GM19035 (cell line): ENCODE results near the gene RFC2.
"Not testable (repeated sequence)": the region's sequence is repeated elsewhere in the genome, so short reads cannot be mapped to it uniquely, and the experiment has no call there.

ENCODE experiments used
- ATAC-seq: cut with Tn5 transposase; IDR thresholded peaks from one replicate; pipeline ENCODE4 v1.9.1; 2021; ENCODE audit not compliant: unreplicated experiment

Gene RFC2

GRCh38 chr7:74219416-74219815 is 34.8 kb downstream of the RFC2 start:
- no peak for ATAC-seq

- ATAC-seq = no peak
Measured at GRCh38 chr7:74218343-74218698, 35.9 kb downstream of the RFC2 start.

- no peak for ATAC-seq
Measured at GRCh38 chr7:74217455-74218342, 36.5 kb downstream of the RFC2 start.

GRCh38 chr7:74216361-74216761 is 37.8 kb downstream of the RFC2 start:
- ATAC-seq = no peak

GRCh38 chr7:74215921-74216320 is 38.3 kb downstream of the RFC2 start:
- ATAC-seq = no peak

GRCh38 chr7:74214816-74215630 is 39.2 kb downstream of the RFC2 start:
- ATAC-seq = no peak

GRCh38 chr7:74212661-74213060 is 41.5 kb downstream of the RFC2 start:
- no peak for ATAC-seq

- not testable (repeated sequence) for ATAC-seq
Measured at GRCh38 chr7:74208241-74208640, 46.0 kb downstream of the RFC2 start.

GRCh38 chr7:74207586-74207985 is 46.6 kb downstream of the RFC2 start:
- ATAC-seq = no peak

GRCh38 chr7:74206589-74207120 is 47.5 kb downstream of the RFC2 start:
- ATAC-seq = no peak

GRCh38 chr7:74206052-74206451 is 48.1 kb downstream of the RFC2 start:
- ATAC-seq = not testable (repeated sequence)

GRCh38 chr7:74203956-74204618 is 50.1 kb downstream of the RFC2 start:
- no peak for ATAC-seq

- no peak for ATAC-seq
Measured at GRCh38 chr7:74202841-74203556, 51.2 kb downstream of the RFC2 start.

- ATAC-seq = no peak
Measured at GRCh38 chr7:74199551-74200355, 54.4 kb downstream of the RFC2 start.

GRCh38 chr7:74197449-74198124 is 56.6 kb downstream of the RFC2 start:
- ATAC-seq = no peak

GRCh38 chr7:74195968-74196654 is 58.1 kb downstream of the RFC2 start:
- not testable (repeated sequence) for ATAC-seq

GRCh38 chr7:74195139-74195860 is 58.9 kb downstream of the RFC2 start:
- ATAC-seq = not testable (repeated sequence)

GRCh38 chr7:74194686-74195085 is 59.5 kb downstream of the RFC2 start:
- no peak for ATAC-seq
